Endothelial cell of umbilical vein (primary cell): ENCODE results near the gene LOXL1. TPM values are rescaled to one million over a fixed set of nuclear protein-coding genes. Genes with fewer than 3 reads are reported as not detected.

ENCODE experiments used
- BruUV-seq: library from RNA; stranded (reverse); fragments of 400-500 nt; replicated peaks from 2 replicates; lab custom pipeline; 2021; lab: Mats Ljungman, UMichigan
- CTCF ChIA-PET: fragments of 300-600, 350-600 bp; sonication (Branson Sonifier 250); formaldehyde crosslinking; loops from one replicate; lab custom pipeline; 2021; ENCODE audit warnings: antibody characterized with exemption, inconsistent platforms; lab: Charles Lee
- POLR2A ChIA-PET: fragments of 300-600, 350-600 bp; sonication (Branson Sonifier 250); formaldehyde crosslinking; loops from one replicate; lab custom pipeline; 2021; ENCODE audit warnings: antibody characterized with exemption, inconsistent platforms; lab: Charles Lee
- DNase-seq: peaks from one replicate; pipeline ENCODE4 v3.0.0-alpha.2; 2011; ENCODE audit warnings: low read depth, low spot score
- FAIRE-seq: peaks from 2 replicates; lab custom pipeline; 2011; peaks lifted over from hg19 to GRCh38; lab: Jason Lieb, UNC
- H2AFZ ChIP-seq: 2 replicates; pipeline ENCODE4 v1.6.0; 2012; ENCODE audit warnings: low read depth, low read length, control low read depth, inconsistent platforms
- H3K27ac ChIP-seq: 2 replicates; pipeline ENCODE4 v1.5.1; 2011; ENCODE audit warnings: low read depth, mild to moderate bottlenecking, control low read depth, low read length, moderate library complexity; ENCODE audit not compliant: insufficient read depth
- H3K27me3 ChIP-seq, 2 experiments: 2 replicates each; pipeline versions ENCODE4 v1.6.0 to v1.6.1; 2011; ENCODE audit warnings: low read length in 2 of 2, mixed read lengths in 1 of 2; ENCODE audit not compliant: control insufficient read depth in 2 of 2, insufficient read depth in 2 of 2
- H3K36me3 ChIP-seq, 2 experiments: 2 replicates in 1 of 2; 3 replicates in 1 of 2; pipeline ENCODE4 v1.5.1; 2011; ENCODE audit warnings: low read length in 2 of 2, mild to moderate bottlenecking in 1 of 2, moderate library complexity in 1 of 2; ENCODE audit not compliant: control insufficient read depth in 2 of 2, insufficient read depth in 2 of 2; ENCODE audit errors: extremely low read depth in 1 of 2
- H3K4me1 ChIP-seq: 3 replicates; pipeline ENCODE4 v1.5.1; 2011; ENCODE audit warnings: mild to moderate bottlenecking, low read length; ENCODE audit not compliant: control insufficient read depth, insufficient read depth; ENCODE audit errors: extremely low read depth
- H3K4me2 ChIP-seq: 2 replicates; pipeline ENCODE4 v1.6.1; 2011; ENCODE audit warnings: low read length, control low read depth, mixed read lengths; ENCODE audit not compliant: insufficient read depth
- H3K4me3 ChIP-seq, 3 experiments: fragments of 200-600 bp in 1 of 3; sonication (generic), shearing (Covaris generic) in 1 of 3; replicated peaks in 1 of 3; 2 replicates each; pipeline ENCODE4 v1.5.1; 2011 to 2016; ENCODE audit warnings: control low read depth in 3 of 3, low read length in 3 of 3, mild to moderate bottlenecking in 2 of 3, inconsistent platforms in 1 of 3, low read depth in 1 of 3, moderate library complexity in 1 of 3; ENCODE audit not compliant: insufficient read depth in 1 of 3
- H3K79me2 ChIP-seq: 2 replicates; pipeline ENCODE4 v1.6.0; 2012; ENCODE audit warnings: low read length, inconsistent platforms; ENCODE audit not compliant: control insufficient read depth, insufficient read depth
- H3K9ac ChIP-seq: replicated peaks from 2 replicates; pipeline ENCODE3; 2011; ENCODE audit warnings: low read length, control low read depth; ENCODE audit not compliant: insufficient read depth; ENCODE audit errors: extremely low read depth
- H3K9me1 ChIP-seq: replicated peaks from 3 replicates; pipeline ENCODE4 v1.6.0; 2011; ENCODE audit warnings: mild to moderate bottlenecking, low read length; ENCODE audit not compliant: control insufficient read depth, insufficient read depth; ENCODE audit errors: extremely low read depth
- H3K9me3 ChIP-seq: replicated peaks from 2 replicates; pipeline ENCODE4 v1.5.1; 2012; ENCODE audit warnings: low read length, inconsistent platforms; ENCODE audit not compliant: control insufficient read depth, insufficient read depth
- H4K20me1 ChIP-seq: replicated peaks from 2 replicates; pipeline ENCODE3; 2011; ENCODE audit warnings: mild to moderate bottlenecking, low read length; ENCODE audit not compliant: control insufficient read depth, insufficient read depth; ENCODE audit errors: extremely low read depth
- EZH2 ChIP-seq: IDR thresholded peaks from 2 replicates; pipeline ENCODE4 v1.6.1; 2012; ENCODE audit warnings: borderline replicate concordance, low read depth, mild to moderate bottlenecking, moderate library complexity, low read length, inconsistent platforms; ENCODE audit not compliant: severe bottlenecking
- FOS ChIP-seq: IDR thresholded peaks from 2 replicates; pipeline ENCODE4 v1.6.1; 2011; ENCODE audit warnings: mild to moderate bottlenecking, low read length, moderate library complexity, borderline replicate concordance; ENCODE audit not compliant: insufficient read depth
- GATA2 ChIP-seq: IDR thresholded peaks from 2 replicates; pipeline ENCODE4 v1.7.0; 2011; ENCODE audit warnings: low read depth, mild to moderate bottlenecking, moderate library complexity, mixed read lengths, low read length; ENCODE audit not compliant: insufficient read length, insufficient read depth
- JUN ChIP-seq: IDR thresholded peaks from 2 replicates; pipeline ENCODE4 v1.6.1; 2011; ENCODE audit warnings: borderline replicate concordance, low read depth; ENCODE audit not compliant: insufficient read length, insufficient read depth
- MYC ChIP-seq: IDR thresholded peaks from one replicate; pipeline ENCODE4 v1.6.1; 2011; ENCODE audit warnings: mild to moderate bottlenecking, low read depth, low read length
- POLR2A ChIP-seq: IDR thresholded peaks from 2 replicates; pipeline ENCODE4 v1.6.1; 2012; ENCODE audit warnings: low read depth, mild to moderate bottlenecking, control low read depth, low read length
- dilution Hi-C: fragments of 300-500 bp; cut with MboI; formaldehyde crosslinking; loops from one replicate; pipeline ENCODE4 v1.15.0; 2019; ENCODE audit warnings: low sequenced_read_pairs; ENCODE audit not compliant: extremely low pct_ligation_motif_present
- intact Hi-C: fragments of 100-400 bp; cut with micrococcal nuclease; formaldehyde crosslinking; loops from one replicate; pipeline ENCODE4 v1.10.0; 2022
- polyA plus RNA-seq, 4 experiments: library from polyadenylated mRNA; depleted of rRNA in 3 of 4; stranded (reverse) in 3 of 4; unstranded in 1 of 4; fragments of >200 nt; gene quantifications; 2 replicates each; pipeline versions ENCODE4 v1.2.1 to v1.2.3, GENCODE V29; 2011 to 2012; ENCODE audit warnings: missing spikeins in 1 of 4
- total RNA-seq: library from RNA; stranded (reverse); gene quantifications from 2 replicates; pipeline ENCODE4 v1.2.3, GENCODE V29; 2021
- TF ChIP-seq, protein P1 (sequence below): IDR thresholded peaks from 2 replicates; pipeline ENCODE4 v1.6.1; 2011; ENCODE audit not compliant: insufficient read depth, insufficient read length
- TF ChIP-seq, protein P2 (sequence below), 2 donors: IDR thresholded peaks; 1 replicate in 1 of 2; 2 replicates in 1 of 2; pipeline ENCODE4 v1.5.1; 2011; ENCODE audit warnings: low read length in 2 of 2, mild to moderate bottlenecking in 2 of 2, moderate library complexity in 2 of 2, control low read depth in 1 of 2, inconsistent platforms in 1 of 2, low read depth in 1 of 2; ENCODE audit not compliant: insufficient read depth in 1 of 2; ENCODE audit errors: extremely low read depth in 1 of 2

The LOXL1 gene
- total and polyA plus RNA-seq, 2 donors (not counting 3 experiments of a cell fraction or from before 2014, with no cell fraction given), result 5.2 to 14.4 TPM

GRCh38 chr15:73940061-73940981 is 14.1 kb downstream of the LOXL1 start:
- H3K9ac ChIP-seq, result no peak overlapping the region
- no peaks in the 10 kb centered on the region for H3K9me3 ChIP-seq
- no TSS peak for BruUV-seq
- H3K4me3 ChIP-seq, result no peak overlapping the region
- TF ChIP-seq, protein P1, sequence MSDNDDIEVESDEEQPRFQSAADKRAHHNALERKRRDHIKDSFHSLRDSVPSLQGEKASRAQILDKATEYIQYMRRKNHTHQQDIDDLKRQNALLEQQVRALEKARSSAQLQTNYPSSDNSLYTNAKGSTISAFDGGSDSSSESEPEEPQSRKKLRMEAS, result no peak
- TF ChIP-seq JUN (no peak), GATA2 (no peak), EZH2 (no peak), POLR2A (no peak), FOS (no peak), MYC (no peak)
- TF ChIP-seq, protein P2, sequence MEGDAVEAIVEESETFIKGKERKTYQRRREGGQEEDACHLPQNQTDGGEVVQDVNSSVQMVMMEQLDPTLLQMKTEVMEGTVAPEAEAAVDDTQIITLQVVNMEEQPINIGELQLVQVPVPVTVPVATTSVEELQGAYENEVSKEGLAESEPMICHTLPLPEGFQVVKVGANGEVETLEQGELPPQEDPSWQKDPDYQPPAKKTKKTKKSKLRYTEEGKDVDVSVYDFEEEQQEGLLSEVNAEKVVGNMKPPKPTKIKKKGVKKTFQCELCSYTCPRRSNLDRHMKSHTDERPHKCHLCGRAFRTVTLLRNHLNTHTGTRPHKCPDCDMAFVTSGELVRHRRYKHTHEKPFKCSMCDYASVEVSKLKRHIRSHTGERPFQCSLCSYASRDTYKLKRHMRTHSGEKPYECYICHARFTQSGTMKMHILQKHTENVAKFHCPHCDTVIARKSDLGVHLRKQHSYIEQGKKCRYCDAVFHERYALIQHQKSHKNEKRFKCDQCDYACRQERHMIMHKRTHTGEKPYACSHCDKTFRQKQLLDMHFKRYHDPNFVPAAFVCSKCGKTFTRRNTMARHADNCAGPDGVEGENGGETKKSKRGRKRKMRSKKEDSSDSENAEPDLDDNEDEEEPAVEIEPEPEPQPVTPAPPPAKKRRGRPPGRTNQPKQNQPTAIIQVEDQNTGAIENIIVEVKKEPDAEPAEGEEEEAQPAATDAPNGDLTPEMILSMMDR (IDR thresholded peaks at IDR 0.05; ENCODE audit: extremely low read depth in 1 of 2, insufficient read depth in 1 of 2, low read depth in 1 of 2, low read length in 2 of 2), result no peak
- no peak overlapping the region for H3K4me2 ChIP-seq
- no peak overlapping the region for H3K27ac ChIP-seq
- FAIRE-seq, result peak; percentile 21
- H3K36me3 ChIP-seq, result no peaks in the 10 kb centered on the region
- intact Hi-C loops (no loop called here), dilution Hi-C loops (no loop called here)
- no peaks in the 10 kb centered on the region for H3K9me1 ChIP-seq
- POLR2A ChIA-PET, result no interaction called here
- no peak for DNase-seq
- H3K79me2 ChIP-seq, result no peaks in the 10 kb centered on the region
- H2AFZ ChIP-seq, result no peak overlapping the region
- CTCF ChIA-PET, result interaction anchor here (1.0 to 2.0 kb wide), 3 partner anchors 9 to 24 kb away, joined by 4 to 6 read pairs (median 5); no protein-coding TSS in a partner anchor
- no peaks in the 10 kb centered on the region for H4K20me1 ChIP-seq
- H3K4me1 ChIP-seq, result peaks cover 10% of the 10 kb centered on the region
- H3K27me3 ChIP-seq, result no peaks in the 10 kb centered on the region
